Lower leg skin (tissue), 3 donors: ENCODE measurements around the gene GANC.

ENCODE experiments used
- CTCF ChIP-seq, 3 donors: fragments of 450-650 bp; IDR thresholded peaks; one replicate each; pipeline ENCODE4 v1.5.1; 2016; ENCODE audit warnings: antibody characterized with exemption in 3 of 3, mild to moderate bottlenecking in 3 of 3, moderate library complexity in 2 of 3
- POLR2A ChIP-seq, 2 donors: fragments of 450-650 bp; IDR thresholded peaks; one replicate each; pipeline ENCODE4 v1.6.1; 2016 to 2017; ENCODE audit warnings: antibody characterized with exemption in 2 of 2, mild to moderate bottlenecking in 1 of 2, moderate library complexity in 1 of 2

DNA sequence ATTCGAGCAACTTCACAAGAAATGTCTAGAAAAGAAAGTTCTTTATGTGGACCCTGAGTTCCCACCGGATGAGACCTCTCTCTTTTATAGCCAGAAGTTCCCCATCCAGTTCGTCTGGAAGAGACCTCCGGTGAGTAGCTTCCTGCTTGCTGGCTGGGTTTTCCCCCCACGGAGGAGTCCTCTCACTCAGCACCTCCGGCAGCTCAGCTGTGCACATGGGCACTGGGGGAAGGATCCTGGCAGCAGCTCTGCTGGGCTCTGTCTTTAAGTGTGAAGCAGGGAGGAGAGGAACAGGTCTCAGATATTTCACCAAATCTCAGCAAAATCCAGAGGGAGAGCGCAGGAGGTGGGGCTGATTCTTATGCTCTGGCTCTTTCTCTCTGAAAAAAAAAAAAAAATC lies 87.0 kb downstream of the GANC start:
- TF ChIP-seq CTCF (IDR thresholded peaks at IDR 0.05): no peak
- TF ChIP-seq POLR2A (IDR thresholded peaks at IDR 0.05): no peak
